Measurements from ENCODE around the gene PPP2R3C. TPM values are rescaled to one million over a fixed set of nuclear protein-coding genes. Genes with fewer than 3 reads are reported as not detected.
A peak's percentile ranks its signal among the peaks of the same experiment; 100 is the strongest.
"Not testable (repeated sequence)": the region's sequence is repeated elsewhere in the genome, so short reads cannot be mapped to it uniquely, and the experiment has no call there.

The PPP2R3C gene
- total and polyA plus RNA-seq, 8 donors = 26.2 to 57.1 (median 48.0) TPM

DNA sequence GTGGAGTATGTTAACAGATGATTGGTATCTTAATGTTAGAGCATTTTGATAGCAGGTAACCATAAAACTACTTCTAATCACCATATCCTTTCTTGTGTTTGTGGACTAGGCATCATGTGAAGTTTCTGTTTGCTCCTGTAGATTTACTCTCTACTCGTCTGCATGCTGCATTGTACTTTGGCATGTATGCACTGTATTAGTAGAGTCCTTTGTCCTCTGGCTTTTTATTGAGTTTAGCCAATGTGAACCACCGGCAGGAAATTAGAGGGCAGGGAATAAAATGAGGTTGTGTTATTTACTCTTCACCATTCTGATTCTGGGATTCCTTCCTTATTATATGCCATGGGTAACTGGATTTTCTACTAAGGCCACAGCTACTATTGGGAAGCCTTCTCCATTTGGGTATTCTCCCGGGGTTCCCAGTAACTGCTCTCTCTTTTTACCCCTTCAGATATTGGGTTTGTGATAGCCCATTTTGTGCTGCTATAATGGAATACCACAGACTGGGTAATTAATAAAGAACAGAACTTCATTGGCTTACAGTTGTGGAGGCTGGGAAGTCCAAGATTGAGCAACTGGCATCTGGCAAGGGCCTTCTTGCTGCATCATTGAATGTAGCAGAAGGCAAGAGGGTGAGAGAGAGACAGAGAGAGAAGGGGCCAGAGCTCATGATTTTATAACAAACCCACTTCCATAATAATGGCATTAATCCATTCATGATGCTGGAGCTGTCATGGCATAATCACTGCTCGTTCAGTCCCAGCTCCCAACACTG lies 53.4 kb downstream of the PPP2R3C start:
- no peaks in the 10 kb centered on the region for H3K27me3 ChIP-seq
- H3K36me3 ChIP-seq = peaks cover 0 to 66% of the 10 kb centered on the region in 2 donors
- no peak overlapping the region for H3K27ac ChIP-seq
- no peak overlapping the region for H3K4me3 ChIP-seq
- no peaks in the 10 kb centered on the region for H3K4me1 ChIP-seq
- no peaks in the 10 kb centered on the region for H3K9me3 ChIP-seq
- DNase-seq = no peak
- ATAC-seq = no peak
- intact Hi-C loops (cut with DNase I) = no loop called here
- TF ChIP-seq CTCF (IDR thresholded peaks at IDR 0.05) = no peak

DNA sequence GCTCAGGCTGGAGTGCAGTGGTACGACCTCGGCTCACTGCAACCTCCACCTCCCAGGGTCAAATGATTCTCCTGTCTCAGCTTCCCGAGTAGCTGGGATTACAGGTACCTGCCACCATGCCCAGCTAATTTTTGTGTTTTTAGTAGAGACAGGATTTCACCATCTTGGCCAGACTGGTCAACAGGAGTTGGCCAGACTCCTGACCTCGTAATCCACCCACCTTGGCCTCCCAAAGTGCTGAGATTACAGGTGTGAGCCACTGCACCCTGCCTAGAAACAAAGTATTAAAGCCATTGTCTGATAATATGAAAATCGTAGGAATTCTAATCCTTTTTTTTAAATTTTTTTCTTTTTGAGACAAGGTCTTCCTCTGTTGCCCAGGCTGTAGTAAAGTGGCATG lies 56.1 kb downstream of the PPP2R3C start:
- H3K27me3 ChIP-seq; H3K27ac ChIP-seq; intact Hi-C loops (cut with DNase I); DNase-seq; ATAC-seq; H3K4me3 ChIP-seq; H3K4me1 ChIP-seq; H3K9me3 ChIP-seq: not testable (repeated sequence)
- H3K36me3 ChIP-seq = peaks cover 0 to 73% of the 10 kb centered on the region in 2 donors

- H3K27me3 ChIP-seq; intact Hi-C loops (cut with DNase I); H3K9me3 ChIP-seq; H3K4me3 ChIP-seq: not testable (repeated sequence)
- Histone ChIP-seq H3K27ac (peak overlapping the region in 1 of 2 donors; percentile 2), H3K36me3 (peaks cover 0 to 77% of the 10 kb centered on the region in 2 donors), H3K4me1 (peaks cover 0 to 12% of the 10 kb centered on the region in 2 donors)
- peak; percentile 91 for ATAC-seq
- peak in 1 of 4 donors; percentile 43 for DNase-seq
Observed at GRCh38 chr14:35061113-35061791, 60.5 kb downstream of the PPP2R3C start.

DNA sequence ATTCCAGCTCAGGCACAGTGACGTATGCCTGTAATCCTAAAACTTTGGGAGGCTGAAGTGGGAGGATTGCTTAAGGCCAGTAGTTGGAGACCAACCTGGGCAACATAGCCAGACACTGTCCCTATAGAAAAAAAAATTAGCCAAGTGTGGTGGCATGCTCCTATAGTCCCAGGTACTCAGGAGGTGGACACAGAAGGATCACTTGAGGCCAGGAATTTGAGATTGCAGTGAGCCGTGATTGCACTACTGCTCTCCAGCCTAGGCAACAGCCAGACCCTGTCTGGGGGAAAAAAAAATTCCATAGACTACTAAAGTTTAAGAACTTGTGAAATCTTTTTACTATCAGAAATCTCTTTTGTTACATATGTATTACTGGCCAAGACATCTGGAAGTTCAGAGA lies 69.2 kb downstream of the PPP2R3C start:
- DNase-seq = no peak
- Histone ChIP-seq H3K27me3 (no peaks in the 10 kb centered on the region), H3K36me3 (peaks cover 0 to 69% of the 10 kb centered on the region in 2 donors), H3K27ac (no peak overlapping the region), H3K4me3 (no peak overlapping the region), H3K9me3 (no peaks in the 10 kb centered on the region), H3K4me1 (peaks cover 17 to 36% of the 10 kb centered on the region in 2 donors)
- TF ChIP-seq CTCF (IDR thresholded peaks at IDR 0.05) = no peak
- intact Hi-C loops (cut with DNase I) = no loop called here
- ATAC-seq = peak; percentile 60

DNA sequence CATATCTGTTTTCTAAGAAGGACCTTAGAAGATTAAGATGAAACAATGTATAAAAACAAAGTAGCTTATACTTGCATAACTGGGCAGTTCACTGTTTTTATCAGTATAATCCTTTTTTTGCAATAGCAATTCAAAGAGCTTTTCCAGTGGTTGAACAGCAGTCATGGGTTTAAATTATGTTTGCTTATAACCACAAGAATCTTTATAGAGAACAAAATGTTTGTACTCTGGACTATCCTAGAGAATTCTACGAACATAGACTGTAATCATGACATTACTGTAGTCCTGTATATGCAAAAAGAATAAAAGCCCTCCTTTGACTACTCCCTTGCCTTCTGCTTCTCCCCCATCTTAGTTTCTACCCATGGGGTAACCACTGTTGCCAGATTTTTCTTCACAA lies 70.0 kb downstream of the PPP2R3C start:
- no peak overlapping the region for H3K4me3 ChIP-seq
- intact Hi-C loops (cut with DNase I) = no loop called here
- DNase-seq (no peak), ATAC-seq (peak; percentile 66)
- H3K4me1 ChIP-seq = peaks cover 22 to 44% of the 10 kb centered on the region in 2 donors
- peak overlapping the region in 1 of 2 donors; percentile 2 for H3K27ac ChIP-seq
- no peaks in the 10 kb centered on the region for H3K9me3 ChIP-seq
- peaks cover 0 to 60% of the 10 kb centered on the region in 2 donors for H3K36me3 ChIP-seq
- no peak for TF ChIP-seq CTCF (IDR thresholded peaks at IDR 0.05)
- H3K27me3 ChIP-seq = no peaks in the 10 kb centered on the region

GRCh38 chr14:35050652-35051051 lies 71.1 kb downstream of the PPP2R3C start:
- no peak for DNase-seq
- TF ChIP-seq CTCF (IDR thresholded peaks at IDR 0.05) = no peak
- H3K4me1 ChIP-seq = peaks cover 22 to 45% of the 10 kb centered on the region in 2 donors
- no peak for ATAC-seq
- intact Hi-C loops (cut with DNase I) = no loop called here
- no peaks in the 10 kb centered on the region for H3K27me3 ChIP-seq
- no peaks in the 10 kb centered on the region for H3K9me3 ChIP-seq
- H3K4me3 ChIP-seq = no peak overlapping the region
- H3K36me3 ChIP-seq = peaks cover 0 to 52% of the 10 kb centered on the region in 2 donors
- peak overlapping the region; percentile 18 to 34 for H3K27ac ChIP-seq

All from left lung (tissue), 10 donors.